ENCODE measurements around the gene LTBP2. TPM values are rescaled to one million over a fixed set of nuclear protein-coding genes. Genes with fewer than 3 reads are reported as not detected.

The LTBP2 gene
- total and polyA plus RNA-seq, 2 of the 8 experiments (the other 6 are each of a cell fraction or from before 2014, with no cell fraction given), result 0.48 to 0.89 TPM

GRCh38 chr14:74587363-74587707 is 24.7 kb downstream of the LTBP2 start (continued):
- TF ChIP-seq EZH2 (IDR thresholded peaks at IDR 0.05; ENCODE audit: low read depth, low read length, severe bottlenecking) (no peak), USF2 (IDR thresholded peaks at IDR 0.05; ENCODE audit: low read length) (no peak), RBBP5 (IDR thresholded peaks at IDR 0.05; ENCODE audit: borderline replicate concordance, low read depth, low read length) (no peak), KDM1A (IDR thresholded peaks at IDR 0.05; ENCODE audit: borderline replicate concordance, low read length) (no peak), NRF1 (IDR thresholded peaks at IDR 0.05; ENCODE audit: low read depth, low read length) (no peak)

All from H1 (cell line).